Measurements from ENCODE around the gene TBC1D10A. TPM values are rescaled to one million over a fixed set of nuclear protein-coding genes. Genes with fewer than 3 reads are reported as not detected.
A peak's percentile ranks its signal among the peaks of the same experiment; 100 is the strongest.

The TBC1D10A gene
- total RNA-seq, 1 experiment from 2014 or later, result 11.1 TPM

DNA sequence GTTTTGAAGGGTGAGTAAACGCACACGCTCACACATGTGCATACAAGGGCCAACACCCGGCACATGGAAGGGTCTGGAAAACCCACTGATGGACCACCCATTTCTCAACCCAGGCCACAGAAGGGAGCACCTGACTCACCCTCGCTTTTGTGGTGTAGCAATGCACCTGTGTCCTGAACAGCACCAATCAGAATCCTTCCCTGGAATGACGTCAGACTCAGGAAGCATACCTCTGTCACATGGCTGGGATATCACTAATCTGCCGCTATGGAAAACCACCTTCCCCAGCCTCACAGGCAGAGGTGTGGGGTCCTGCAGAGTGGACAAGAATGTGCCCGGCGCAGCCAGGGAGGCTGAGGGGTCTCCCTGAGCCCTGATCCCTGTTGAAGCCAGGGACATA is 51.1 kb downstream of the TBC1D10A start (continued):
- TF ChIP-seq, protein P1, sequence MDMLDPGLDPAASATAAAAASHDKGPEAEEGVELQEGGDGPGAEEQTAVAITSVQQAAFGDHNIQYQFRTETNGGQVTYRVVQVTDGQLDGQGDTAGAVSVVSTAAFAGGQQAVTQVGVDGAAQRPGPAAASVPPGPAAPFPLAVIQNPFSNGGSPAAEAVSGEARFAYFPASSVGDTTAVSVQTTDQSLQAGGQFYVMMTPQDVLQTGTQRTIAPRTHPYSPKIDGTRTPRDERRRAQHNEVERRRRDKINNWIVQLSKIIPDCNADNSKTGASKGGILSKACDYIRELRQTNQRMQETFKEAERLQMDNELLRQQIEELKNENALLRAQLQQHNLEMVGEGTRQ (CRISPR knock-in tag; IDR thresholded peaks at IDR 0.05), result peak; percentile 46; the same call in 1 of the 2 replicates

DNA sequence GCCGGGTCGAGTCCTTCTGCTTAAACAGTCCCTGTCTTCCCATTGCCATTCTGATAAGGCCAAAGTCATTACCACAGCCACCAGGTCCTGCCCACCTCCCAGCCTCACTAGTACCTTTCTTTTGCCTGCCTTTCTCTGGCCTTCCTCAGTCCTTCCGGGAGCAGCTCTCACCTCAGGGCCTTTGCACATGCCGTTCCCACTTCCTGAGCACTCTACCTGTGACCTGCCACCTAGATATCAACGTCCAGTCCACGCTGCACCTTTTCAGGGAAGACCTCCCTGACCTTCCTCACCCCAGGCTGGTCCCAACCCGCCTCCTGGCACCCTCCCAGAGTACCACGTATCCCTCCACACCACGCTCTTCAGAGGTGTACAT is 52.3 kb downstream of the TBC1D10A start:
- no peak for ATAC-seq
- CTCF ChIA-PET, result interaction anchor here (0.6 to 2.2 kb wide), 3 partner anchors 11 to 67 kb away, joined by 3 to 11 read pairs (median 4); no protein-coding TSS in a partner anchor

DNA sequence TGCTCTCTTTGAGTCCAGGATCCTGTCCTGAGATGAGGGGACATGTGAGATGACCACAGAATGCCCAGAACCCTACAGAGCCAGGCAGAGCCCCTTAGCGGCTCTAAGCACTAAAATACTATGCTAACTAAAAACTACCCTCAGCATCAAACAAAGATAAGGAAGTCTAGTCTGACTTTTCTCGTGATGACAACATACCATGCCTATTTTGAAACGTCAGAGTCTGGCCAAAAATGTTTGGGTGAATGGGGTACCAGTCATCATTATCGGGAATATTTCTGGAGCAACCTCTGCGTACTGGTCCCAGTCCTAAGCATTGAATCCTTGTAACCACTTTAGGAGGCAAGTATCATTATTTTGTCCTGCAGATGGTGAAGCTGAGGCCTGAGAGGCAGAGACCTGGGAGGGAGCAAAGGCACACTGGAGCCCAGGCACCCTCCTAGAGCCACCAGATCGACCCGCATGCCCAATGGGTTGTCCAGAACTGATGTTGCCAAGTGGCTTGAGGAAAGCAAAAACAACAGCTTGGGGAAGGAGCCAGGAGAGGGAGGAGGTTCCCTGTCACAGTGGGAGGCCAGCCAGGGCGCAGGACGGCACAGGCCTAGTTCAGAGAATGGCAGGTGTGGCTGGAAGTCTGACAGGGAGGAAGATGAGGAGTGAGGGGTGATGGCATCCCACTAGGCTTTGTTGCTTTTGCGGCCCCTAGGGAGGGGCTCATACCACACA is 52.9 kb downstream of the TBC1D10A start:
- Mint-ChIP-seq H3K9me3 (no peaks in the 10 kb centered on the region), H3K27me3 (ENCODE audit: low read depth) (no peaks in the 10 kb centered on the region; the same call in 1 of the 2 replicates), H3K27ac (peak overlapping the region; percentile 18; the same call in 1 of the 2 replicates), H3K36me3 (no peaks in the 10 kb centered on the region), H3K4me1 (peaks cover 8% of the 10 kb centered on the region), H3K4me3 (no peak overlapping the region)
- TF ChIP-seq, protein P2, sequence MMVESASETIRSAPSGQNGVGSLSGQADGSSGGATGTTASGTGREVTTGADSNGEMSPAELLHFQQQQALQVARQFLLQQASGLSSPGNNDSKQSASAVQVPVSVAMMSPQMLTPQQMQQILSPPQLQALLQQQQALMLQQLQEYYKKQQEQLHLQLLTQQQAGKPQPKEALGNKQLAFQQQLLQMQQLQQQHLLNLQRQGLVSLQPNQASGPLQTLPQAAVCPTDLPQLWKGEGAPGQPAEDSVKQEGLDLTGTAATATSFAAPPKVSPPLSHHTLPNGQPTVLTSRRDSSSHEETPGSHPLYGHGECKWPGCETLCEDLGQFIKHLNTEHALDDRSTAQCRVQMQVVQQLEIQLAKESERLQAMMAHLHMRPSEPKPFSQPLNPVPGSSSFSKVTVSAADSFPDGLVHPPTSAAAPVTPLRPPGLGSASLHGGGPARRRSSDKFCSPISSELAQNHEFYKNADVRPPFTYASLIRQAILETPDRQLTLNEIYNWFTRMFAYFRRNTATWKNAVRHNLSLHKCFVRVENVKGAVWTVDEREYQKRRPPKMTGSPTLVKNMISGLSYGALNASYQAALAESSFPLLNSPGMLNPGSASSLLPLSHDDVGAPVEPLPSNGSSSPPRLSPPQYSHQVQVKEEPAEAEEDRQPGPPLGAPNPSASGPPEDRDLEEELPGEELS (CRISPR knock-in tag; IDR thresholded peaks at IDR 0.05), result no peak
- TF ChIP-seq RELA (CRISPR knock-in tag; IDR thresholded peaks at IDR 0.05; ENCODE audit: borderline replicate concordance), result no peak
- TF ChIP-seq NFYB (CRISPR knock-in tag; conservative IDR thresholded peaks at IDR 0.05; ENCODE audit: low read depth), result no peak
- no peak for DNase-seq (ENCODE audit: low spot score)
- ChIA-PET CTCF (no interaction called here), POLR2A (no interaction called here)
- no peak for ATAC-seq

More for the DNA sequence above, 52.3 kb downstream of the TBC1D10A start:
- H3K9me3 Mint-ChIP-seq, result no peaks in the 10 kb centered on the region
- POLR2A ChIA-PET, result no interaction called here
- H3K27ac Mint-ChIP-seq, result no peak overlapping the region
- H3K4me3 Mint-ChIP-seq, result no peak overlapping the region
- DNase-seq (ENCODE audit: low spot score), result no peak
- no peaks in the 10 kb centered on the region; the same call in 1 of the 2 replicates for H3K27me3 Mint-ChIP-seq (ENCODE audit: low read depth)
- peaks cover 8% of the 10 kb centered on the region for H3K4me1 Mint-ChIP-seq
- no peaks in the 10 kb centered on the region for H3K36me3 Mint-ChIP-seq
- TF ChIP-seq ZNF416 (CRISPR knock-in tag; IDR thresholded peaks at IDR 0.05) (no peak), PRRX2 (CRISPR knock-in tag; IDR thresholded peaks at IDR 0.05) (no peak), HMGA2 (CRISPR knock-in tag; IDR thresholded peaks at IDR 0.05) (no peak)
- TF ChIP-seq, protein P3, sequence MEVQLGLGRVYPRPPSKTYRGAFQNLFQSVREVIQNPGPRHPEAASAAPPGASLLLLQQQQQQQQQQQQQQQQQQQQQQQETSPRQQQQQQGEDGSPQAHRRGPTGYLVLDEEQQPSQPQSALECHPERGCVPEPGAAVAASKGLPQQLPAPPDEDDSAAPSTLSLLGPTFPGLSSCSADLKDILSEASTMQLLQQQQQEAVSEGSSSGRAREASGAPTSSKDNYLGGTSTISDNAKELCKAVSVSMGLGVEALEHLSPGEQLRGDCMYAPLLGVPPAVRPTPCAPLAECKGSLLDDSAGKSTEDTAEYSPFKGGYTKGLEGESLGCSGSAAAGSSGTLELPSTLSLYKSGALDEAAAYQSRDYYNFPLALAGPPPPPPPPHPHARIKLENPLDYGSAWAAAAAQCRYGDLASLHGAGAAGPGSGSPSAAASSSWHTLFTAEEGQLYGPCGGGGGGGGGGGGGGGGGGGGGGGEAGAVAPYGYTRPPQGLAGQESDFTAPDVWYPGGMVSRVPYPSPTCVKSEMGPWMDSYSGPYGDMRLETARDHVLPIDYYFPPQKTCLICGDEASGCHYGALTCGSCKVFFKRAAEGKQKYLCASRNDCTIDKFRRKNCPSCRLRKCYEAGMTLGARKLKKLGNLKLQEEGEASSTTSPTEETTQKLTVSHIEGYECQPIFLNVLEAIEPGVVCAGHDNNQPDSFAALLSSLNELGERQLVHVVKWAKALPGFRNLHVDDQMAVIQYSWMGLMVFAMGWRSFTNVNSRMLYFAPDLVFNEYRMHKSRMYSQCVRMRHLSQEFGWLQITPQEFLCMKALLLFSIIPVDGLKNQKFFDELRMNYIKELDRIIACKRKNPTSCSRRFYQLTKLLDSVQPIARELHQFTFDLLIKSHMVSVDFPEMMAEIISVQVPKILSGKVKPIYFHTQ (CRISPR knock-in tag; IDR thresholded peaks at IDR 0.05), result no peak

DNA sequence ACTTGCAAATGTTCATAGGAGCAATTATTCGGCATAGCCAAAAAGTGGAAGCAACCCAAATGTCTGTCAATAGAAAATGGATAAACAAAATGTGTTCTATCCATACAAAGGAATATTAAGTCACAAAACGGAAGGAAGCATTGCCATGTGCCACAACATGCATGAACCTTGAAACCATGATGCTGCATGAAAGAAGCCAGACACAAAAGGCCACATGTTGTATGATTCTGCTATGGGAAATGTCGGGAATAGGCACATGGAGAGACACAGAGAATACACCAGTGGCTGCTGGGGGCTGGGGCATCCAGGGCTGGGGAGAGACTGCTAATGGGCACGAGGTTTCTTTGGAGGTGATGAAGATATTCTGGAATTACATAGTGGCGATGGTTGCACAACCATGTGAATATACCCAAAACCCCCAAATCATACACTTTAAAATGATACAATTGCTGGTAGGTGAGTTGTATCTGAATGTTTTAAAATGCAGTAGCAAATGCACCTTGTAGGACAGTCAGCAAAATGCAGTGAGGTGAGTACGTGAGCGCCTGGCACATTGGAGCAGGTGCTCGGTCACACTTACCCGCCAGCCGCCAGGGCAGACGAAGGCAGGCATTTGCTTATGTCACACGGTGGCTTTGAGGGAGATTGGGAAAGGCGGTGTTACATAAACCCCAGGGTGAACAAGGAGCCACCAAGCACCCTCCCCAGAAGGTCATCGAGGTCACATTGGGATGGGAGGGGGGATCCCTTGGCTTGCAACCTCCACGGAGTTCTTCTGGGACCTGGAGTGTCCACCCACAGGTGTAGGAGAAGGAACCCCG is 53.8 kb downstream of the TBC1D10A start:
- no peak for ATAC-seq
- Mint-ChIP-seq H3K4me3 (no peak overlapping the region), H3K27ac (no peak overlapping the region), H3K27me3 (ENCODE audit: low read depth) (no peaks in the 10 kb centered on the region; the same call in 1 of the 2 replicates), H3K9me3 (no peaks in the 10 kb centered on the region), H3K4me1 (peaks cover 6% of the 10 kb centered on the region), H3K36me3 (no peaks in the 10 kb centered on the region)
- CTCF ChIA-PET, result no interaction called here
- TF ChIP-seq ZNF219 (CRISPR knock-in tag; IDR thresholded peaks at IDR 0.05; ENCODE audit: borderline replicate concordance) (no peak), SMAD3 (CRISPR knock-in tag; IDR thresholded peaks at IDR 0.05; ENCODE audit: borderline replicate concordance) (no peak), NR2C2 (CRISPR knock-in tag; IDR thresholded peaks at IDR 0.05) (no peak)
- TF ChIP-seq, protein P4, sequence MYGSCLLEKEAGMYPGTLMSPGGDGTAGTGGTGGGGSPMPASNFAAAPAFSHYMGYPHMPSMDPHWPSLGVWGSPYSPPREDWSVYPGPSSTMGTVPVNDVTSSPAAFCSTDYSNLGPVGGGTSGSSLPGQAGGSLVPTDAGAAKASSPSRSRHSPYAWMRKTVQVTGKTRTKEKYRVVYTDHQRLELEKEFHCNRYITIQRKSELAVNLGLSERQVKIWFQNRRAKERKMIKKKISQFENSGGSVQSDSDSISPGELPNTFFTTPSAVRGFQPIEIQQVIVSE (CRISPR knock-in tag; IDR thresholded peaks at IDR 0.05; ENCODE audit: borderline replicate concordance), result no peak
- DNase-seq (ENCODE audit: low spot score), result no peak
- POLR2A ChIA-PET, result no interaction called here
